Stimulated activated CD8-positive, alpha-beta memory T cell treated with anti-CD3 and anti-CD28 coated beads, Interleukin-7, amount 100 ng/mL, for 24 hours (primary cell): Measurements from ENCODE around the gene PCDH8.
"Not testable (repeated sequence)": the region's sequence is repeated elsewhere in the genome, so short reads cannot be mapped to it uniquely, and the experiment has no call there.

Source experiments
- DNase-seq: peaks from one replicate; pipeline ENCODE4 v3.0.0-alpha.2; 2020; ENCODE audit warnings: low read depth

The PCDH8 gene

GRCh38 chr13:52850072-52850395, 1.6 kb upstream of the PCDH8 start:
- no peak for DNase-seq

GRCh38 chr13:52849291-52850071, 1.0 kb upstream of the PCDH8 start:
- DNase-seq, result no peak

- no peak for DNase-seq
These were observed 583 bp downstream of the PCDH8 start for GRCh38 chr13:52847682-52848432.

GRCh38 chr13:52847322-52847681, 1.1 kb downstream of the PCDH8 start:
- DNase-seq, result no peak

- DNase-seq, result no peak
These were observed 1.7 kb downstream of the PCDH8 start for GRCh38 chr13:52846567-52847321.

GRCh38 chr13:52845766-52846566, 2.5 kb downstream of the PCDH8 start:
- DNase-seq, result no peak

GRCh38 chr13:52845334-52845761, 3.1 kb downstream of the PCDH8 start:
- DNase-seq, result no peak

- no peak for DNase-seq
These were observed 3.6 kb downstream of the PCDH8 start for GRCh38 chr13:52844836-52845235.

- DNase-seq, result no peak
These were observed 6.0 kb downstream of the PCDH8 start for GRCh38 chr13:52842441-52842840.

GRCh38 chr13:52840066-52840465, 8.4 kb downstream of the PCDH8 start:
- DNase-seq, result no peak

- no peak for DNase-seq
These were observed 9.9 kb downstream of the PCDH8 start for GRCh38 chr13:52838433-52839107.

GRCh38 chr13:52837850-52838249, 10.6 kb downstream of the PCDH8 start:
- no peak for DNase-seq

- DNase-seq, result no peak
These were observed 13.2 kb downstream of the PCDH8 start for GRCh38 chr13:52835071-52835839.

GRCh38 chr13:52833296-52833875, 15.1 kb downstream of the PCDH8 start:
- DNase-seq, result no peak

- no peak for DNase-seq
These were observed 16.1 kb downstream of the PCDH8 start for GRCh38 chr13:52832313-52832712.

- no peak for DNase-seq
These were observed 17.5 kb downstream of the PCDH8 start for GRCh38 chr13:52830946-52831345.

GRCh38 chr13:52827839-52828238, 20.6 kb downstream of the PCDH8 start:
- DNase-seq, result no peak

- DNase-seq, result not testable (repeated sequence)
These were observed 30.6 kb downstream of the PCDH8 start for GRCh38 chr13:52817886-52818285.

- no peak for DNase-seq
These were observed 33.1 kb downstream of the PCDH8 start for GRCh38 chr13:52815330-52815729.

- DNase-seq, result no peak
These were observed 35.5 kb downstream of the PCDH8 start for GRCh38 chr13:52812941-52813340.
